Upper lobe of right lung (tissue), 1 donor: ENCODE measurements around the gene TRMT10A. TPM values are rescaled to one million over a fixed set of nuclear protein-coding genes. Genes with fewer than 3 reads are reported as not detected.
A peak's percentile ranks its signal among the peaks of the same experiment; 100 is the strongest.

ENCODE experiments used
- ATAC-seq: fragments of 200-7000 bp; cut with Tn5 transposase; one replicate; pipeline ENCODE4 v1.9.1; 2020; ENCODE audit warnings: mild to moderate bottlenecking, moderate library complexity
- DNase-seq: peaks from one replicate; pipeline ENCODE4 v3.0.0-alpha.2; 2020
- H3K27ac ChIP-seq: fragments of 200-600 bp; one replicate; pipeline ENCODE4 v1.8.0; 2022
- H3K27me3 ChIP-seq: fragments of 200-600 bp; one replicate; pipeline ENCODE4 v1.8.0; 2022; ENCODE audit warnings: mild to moderate bottlenecking
- H3K36me3 ChIP-seq: fragments of 200-600 bp; one replicate; pipeline ENCODE4 v1.8.0; 2022
- H3K4me1 ChIP-seq: fragments of 200-600 bp; one replicate; pipeline ENCODE4 v1.8.0; 2022
- H3K4me3 ChIP-seq: fragments of 200-600 bp; one replicate; pipeline ENCODE4 v1.8.0; 2022; ENCODE audit warnings: mild to moderate bottlenecking
- H3K9me3 ChIP-seq: fragments of 200-600 bp; one replicate; pipeline ENCODE4 v1.8.0; 2022
- intact Hi-C: fragments of 100-400 bp; cut with DNase I; formaldehyde crosslinking; loops from one replicate; pipeline ENCODE4 v1.11.0; 2022
- total RNA-seq: library from RNA; stranded (reverse); fragmentation: NEBNext Ultra II Directional; extraction: Animal tissue kit (Norgen Biotek cat#: 25700); gene quantifications from one replicate; pipeline ENCODE4 v1.2.1, GENCODE V29; 2021
- TF ChIP-seq, protein P1 (sequence below): fragments of 200-600 bp; IDR thresholded peaks from one replicate; pipeline ENCODE4 v1.8.0; 2022; ENCODE audit warnings: antibody characterized with exemption
- donor health status: DM: no; HTN: yes; CAD: no; lungs with severe emphysema.

Gene TRMT10A
- total RNA-seq, 1 donor from 2014 or later: 5.0 TPM

DNA sequence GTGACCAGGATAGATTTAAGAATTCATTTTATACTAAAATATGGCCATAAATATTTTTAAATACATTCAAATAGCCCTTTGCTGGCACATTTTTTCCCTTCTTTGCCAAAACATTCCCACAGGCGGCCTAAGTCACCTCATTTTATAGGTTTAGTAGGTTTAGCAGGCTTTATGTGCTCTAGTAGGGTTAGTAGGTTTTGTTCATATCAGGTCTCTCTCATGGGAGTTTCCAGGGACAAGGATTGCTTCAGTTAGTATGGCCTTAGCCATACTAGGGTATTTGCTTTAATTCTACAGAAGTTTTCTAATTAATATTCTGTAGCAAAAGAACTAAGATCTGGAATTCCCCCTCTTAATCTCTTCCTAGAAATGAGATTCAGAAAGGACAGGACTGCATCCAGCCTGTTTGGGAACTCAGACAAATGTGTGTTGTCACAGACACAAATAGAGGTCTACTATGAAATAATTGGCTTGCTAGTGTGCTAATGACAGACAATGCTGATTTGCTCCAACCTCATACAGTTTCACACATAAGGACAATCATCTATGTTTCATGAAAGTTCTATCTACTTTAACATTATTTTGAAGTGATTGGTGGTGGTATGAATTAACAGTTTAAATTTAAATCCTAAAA lies 10.0 kb upstream of the TRMT10A start:
- Histone ChIP-seq H3K27me3 (no peaks in the 10 kb centered on the region), H3K4me3 (no peak overlapping the region), H3K36me3 (no peaks in the 10 kb centered on the region), H3K27ac (no peak overlapping the region), H3K4me1 (no peaks in the 10 kb centered on the region), H3K9me3 (no peaks in the 10 kb centered on the region)
- TF ChIP-seq, protein P1, sequence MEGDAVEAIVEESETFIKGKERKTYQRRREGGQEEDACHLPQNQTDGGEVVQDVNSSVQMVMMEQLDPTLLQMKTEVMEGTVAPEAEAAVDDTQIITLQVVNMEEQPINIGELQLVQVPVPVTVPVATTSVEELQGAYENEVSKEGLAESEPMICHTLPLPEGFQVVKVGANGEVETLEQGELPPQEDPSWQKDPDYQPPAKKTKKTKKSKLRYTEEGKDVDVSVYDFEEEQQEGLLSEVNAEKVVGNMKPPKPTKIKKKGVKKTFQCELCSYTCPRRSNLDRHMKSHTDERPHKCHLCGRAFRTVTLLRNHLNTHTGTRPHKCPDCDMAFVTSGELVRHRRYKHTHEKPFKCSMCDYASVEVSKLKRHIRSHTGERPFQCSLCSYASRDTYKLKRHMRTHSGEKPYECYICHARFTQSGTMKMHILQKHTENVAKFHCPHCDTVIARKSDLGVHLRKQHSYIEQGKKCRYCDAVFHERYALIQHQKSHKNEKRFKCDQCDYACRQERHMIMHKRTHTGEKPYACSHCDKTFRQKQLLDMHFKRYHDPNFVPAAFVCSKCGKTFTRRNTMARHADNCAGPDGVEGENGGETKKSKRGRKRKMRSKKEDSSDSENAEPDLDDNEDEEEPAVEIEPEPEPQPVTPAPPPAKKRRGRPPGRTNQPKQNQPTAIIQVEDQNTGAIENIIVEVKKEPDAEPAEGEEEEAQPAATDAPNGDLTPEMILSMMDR: no peak
- ATAC-seq (no peak), DNase-seq (no peak)
- intact Hi-C loops: no loop called here

DNA sequence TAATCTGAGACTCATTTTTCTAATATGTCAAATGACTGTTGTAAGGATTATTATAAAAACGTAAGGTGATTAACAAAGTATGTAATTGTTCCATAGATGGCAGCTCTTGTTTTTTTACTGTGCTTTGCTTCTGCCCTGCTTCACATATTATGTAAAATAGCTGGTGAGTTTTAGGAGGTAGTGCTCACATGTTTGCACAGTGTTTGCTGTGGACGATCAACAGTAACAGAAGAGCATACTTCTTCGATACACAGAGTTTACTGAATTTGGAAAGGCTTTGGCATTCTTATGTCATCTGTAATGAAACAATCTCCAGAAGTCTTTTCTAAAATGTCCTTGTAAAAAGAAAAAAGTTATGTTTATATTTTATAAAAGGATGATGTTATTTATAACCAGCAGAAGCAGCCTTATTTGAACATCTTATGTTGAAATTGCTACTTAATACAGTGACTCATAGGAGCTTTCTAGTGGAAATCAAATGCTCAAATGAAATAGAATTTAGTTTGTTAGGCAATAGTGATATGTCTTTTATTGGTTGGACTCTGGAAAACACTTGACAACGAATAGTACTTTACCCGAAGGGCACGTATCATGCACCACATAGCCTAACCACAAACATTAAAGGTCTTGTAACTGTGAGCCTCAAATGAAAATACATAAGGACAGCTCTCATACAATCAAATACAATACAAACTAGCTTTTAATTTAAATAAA lies 8.8 kb upstream of the TRMT10A start:
- no peaks in the 10 kb centered on the region for H3K4me1 ChIP-seq
- H3K27me3 ChIP-seq: no peaks in the 10 kb centered on the region
- H3K4me3 ChIP-seq: no peak overlapping the region
- TF ChIP-seq, protein P1: no peak
- DNase-seq (no peak), ATAC-seq (peak; percentile 70)
- no peaks in the 10 kb centered on the region for H3K36me3 ChIP-seq
- intact Hi-C loops: no loop called here
- no peaks in the 10 kb centered on the region for H3K9me3 ChIP-seq
- no peak overlapping the region for H3K27ac ChIP-seq

DNA sequence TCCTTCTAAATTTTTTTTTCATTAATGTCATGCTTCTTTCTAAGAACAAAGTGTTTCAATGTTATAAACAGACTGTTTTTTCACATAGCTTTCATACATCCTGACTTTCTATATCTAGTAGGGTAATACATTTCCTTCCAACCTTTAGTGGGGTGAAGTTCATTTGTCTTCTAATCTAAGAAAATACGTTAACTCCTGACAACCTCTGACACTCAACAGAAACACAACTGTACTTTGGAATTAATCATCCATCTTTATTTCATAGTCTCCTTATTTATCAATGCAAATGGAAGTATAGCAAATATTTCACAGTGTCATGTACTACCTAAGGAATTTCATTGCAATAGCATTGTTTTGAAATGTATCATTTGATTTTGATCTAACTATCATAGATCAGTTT lies 8.0 kb upstream of the TRMT10A start:
- no peaks in the 10 kb centered on the region for H3K4me1 ChIP-seq
- TF ChIP-seq, protein P1: no peak
- no peaks in the 10 kb centered on the region for H3K27me3 ChIP-seq
- no peaks in the 10 kb centered on the region for H3K9me3 ChIP-seq
- intact Hi-C loops: no loop called here
- no peak for ATAC-seq
- no peak overlapping the region for H3K27ac ChIP-seq
- H3K36me3 ChIP-seq: no peaks in the 10 kb centered on the region
- no peak overlapping the region for H3K4me3 ChIP-seq
- no peak for DNase-seq

DNA sequence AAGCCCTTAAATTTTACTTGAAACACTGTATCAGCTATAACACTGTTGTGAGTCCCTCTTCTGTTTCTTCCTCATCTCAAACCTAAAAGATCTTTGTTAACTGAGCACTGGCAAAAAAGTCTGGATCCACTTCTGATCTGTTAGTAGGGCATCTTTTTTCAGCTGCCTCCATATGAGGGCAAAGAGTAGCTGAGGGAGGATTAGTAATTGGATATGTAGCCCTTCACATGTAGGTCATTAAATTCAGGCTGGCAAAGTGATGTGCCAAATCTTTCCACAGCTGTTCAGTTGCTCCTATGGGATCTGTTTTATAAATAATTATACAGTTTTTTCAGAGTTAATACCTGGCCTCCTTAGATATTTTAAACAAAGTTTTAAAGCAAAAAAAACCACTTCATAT lies 1.1 kb upstream of the TRMT10A start:
- Histone ChIP-seq H3K27ac (no peak overlapping the region), H3K36me3 (no peaks in the 10 kb centered on the region), H3K9me3 (no peaks in the 10 kb centered on the region), H3K4me1 (peaks cover 5% of the 10 kb centered on the region), H3K4me3 (no peak overlapping the region), H3K27me3 (no peaks in the 10 kb centered on the region)
- DNase-seq (no peak), ATAC-seq (no peak)
- TF ChIP-seq, protein P1: no peak
- intact Hi-C loops: loop anchor here (10.0 kb wide), 1 partner anchor 240 kb away; no protein-coding TSS in a partner anchor

DNA sequence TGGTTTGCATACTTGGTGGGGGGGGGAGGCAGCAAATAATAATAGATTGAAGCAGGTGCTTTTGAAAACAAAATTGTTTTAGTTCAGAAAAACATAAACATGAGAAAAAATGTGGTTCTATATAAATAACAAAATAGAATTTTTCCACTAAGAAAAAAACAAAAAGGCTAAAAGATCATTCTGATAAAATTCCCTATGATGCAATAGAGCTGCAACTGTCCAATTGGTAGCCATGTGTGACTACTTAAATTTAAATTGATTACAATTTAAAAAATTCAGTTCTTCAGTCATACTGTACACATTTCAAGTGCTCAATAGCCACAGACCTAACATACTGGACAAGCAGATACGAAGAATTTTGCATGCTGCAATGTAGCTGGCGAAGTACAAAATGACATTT lies 11.0 kb downstream of the TRMT10A start:
- H3K27me3 ChIP-seq: no peaks in the 10 kb centered on the region
- H3K4me1 ChIP-seq: no peaks in the 10 kb centered on the region
- no peak for ATAC-seq
- peaks cover 11% of the 10 kb centered on the region for H3K36me3 ChIP-seq
- TF ChIP-seq, protein P1: no peak
- H3K27ac ChIP-seq: no peak overlapping the region
- intact Hi-C loops: no loop called here
- no peaks in the 10 kb centered on the region for H3K9me3 ChIP-seq
- H3K4me3 ChIP-seq: no peak overlapping the region
- no peak for DNase-seq
